Inflammatory macrophage treated with lipopolysaccharide for 1 hour (primary cell): ENCODE measurements around the gene ECI1.

Source experiments
- DNase-seq, 2 donors: peaks; one replicate each; pipeline ENCODE4 v3.0.0-alpha.2; 2020 to 2022

The ECI1 gene, protein sequence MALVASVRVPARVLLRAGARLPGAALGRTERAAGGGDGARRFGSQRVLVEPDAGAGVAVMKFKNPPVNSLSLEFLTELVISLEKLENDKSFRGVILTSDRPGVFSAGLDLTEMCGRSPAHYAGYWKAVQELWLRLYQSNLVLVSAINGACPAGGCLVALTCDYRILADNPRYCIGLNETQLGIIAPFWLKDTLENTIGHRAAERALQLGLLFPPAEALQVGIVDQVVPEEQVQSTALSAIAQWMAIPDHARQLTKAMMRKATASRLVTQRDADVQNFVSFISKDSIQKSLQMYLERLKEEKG

GRCh38 chr16:2251296-2252111, at the start of gene ECI1:
Gene ECI1 (minus strand): TSS chr16:2251587. CDS start chr16:2251566, 21 bp downstream.
- DNase-seq, result peak; percentile 92 to 96

DNA sequence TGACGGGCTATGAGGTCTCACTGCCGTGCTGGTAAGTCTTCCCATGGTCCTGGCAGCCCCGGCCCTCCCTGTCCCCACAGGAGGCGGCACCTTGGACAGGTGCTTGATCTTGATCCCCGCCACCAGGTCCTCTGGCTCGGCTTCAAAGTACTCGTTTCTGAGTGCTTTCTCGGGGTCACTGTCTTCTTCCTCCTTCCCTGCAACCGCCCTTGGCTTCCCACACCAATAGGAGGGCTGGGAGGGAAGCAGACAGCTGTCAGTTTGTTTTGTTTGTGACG, 48.5 kb upstream of the ECI1 start:
- no peak for DNase-seq

DNA sequence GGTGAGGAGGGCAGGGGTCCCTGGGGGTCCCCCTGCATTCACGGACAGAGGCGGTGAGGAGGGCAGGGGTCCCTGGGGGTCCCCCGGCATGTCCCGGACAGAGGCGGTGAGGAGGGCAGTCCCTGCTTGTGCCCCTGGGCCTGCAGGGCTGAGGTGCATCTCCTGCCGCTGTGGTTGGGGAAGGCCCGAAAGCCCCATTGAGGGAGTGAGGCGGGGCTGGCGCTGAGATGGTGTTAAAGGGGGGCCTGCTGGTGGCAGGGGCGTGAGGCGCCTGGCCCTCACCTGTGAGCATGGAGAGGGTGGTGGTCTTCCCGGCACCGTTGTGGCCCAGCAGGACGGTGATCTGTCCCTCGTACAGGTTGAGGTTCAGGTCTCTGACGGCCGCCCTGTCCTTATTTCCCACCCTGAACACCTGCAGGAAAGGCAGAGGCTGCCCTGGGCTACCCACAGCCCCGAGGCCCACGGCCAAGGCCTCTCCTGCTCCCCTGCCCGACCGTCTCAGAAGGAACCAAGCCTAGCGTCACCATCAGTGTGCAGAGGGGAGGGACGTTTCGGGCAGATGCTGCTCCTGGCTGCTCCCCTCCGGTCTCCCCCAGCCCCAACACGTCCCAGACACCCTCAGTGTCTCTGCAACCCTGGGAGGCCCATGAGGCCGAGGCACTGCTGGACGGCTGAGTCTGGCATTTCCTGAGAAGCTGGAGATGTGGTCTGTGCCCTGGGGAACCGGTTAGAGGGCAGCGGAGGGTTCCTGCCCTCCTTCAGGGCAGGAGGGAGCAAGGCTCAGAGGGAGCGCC, 47.9 kb upstream of the ECI1 start:
- no peak for DNase-seq

GRCh38 chr16:2298621-2299020, 47.2 kb upstream of the ECI1 start:
- DNase-seq, result no peak

GRCh38 chr16:2297506-2297860, 46.1 kb upstream of the ECI1 start:
- DNase-seq, result no peak

DNA sequence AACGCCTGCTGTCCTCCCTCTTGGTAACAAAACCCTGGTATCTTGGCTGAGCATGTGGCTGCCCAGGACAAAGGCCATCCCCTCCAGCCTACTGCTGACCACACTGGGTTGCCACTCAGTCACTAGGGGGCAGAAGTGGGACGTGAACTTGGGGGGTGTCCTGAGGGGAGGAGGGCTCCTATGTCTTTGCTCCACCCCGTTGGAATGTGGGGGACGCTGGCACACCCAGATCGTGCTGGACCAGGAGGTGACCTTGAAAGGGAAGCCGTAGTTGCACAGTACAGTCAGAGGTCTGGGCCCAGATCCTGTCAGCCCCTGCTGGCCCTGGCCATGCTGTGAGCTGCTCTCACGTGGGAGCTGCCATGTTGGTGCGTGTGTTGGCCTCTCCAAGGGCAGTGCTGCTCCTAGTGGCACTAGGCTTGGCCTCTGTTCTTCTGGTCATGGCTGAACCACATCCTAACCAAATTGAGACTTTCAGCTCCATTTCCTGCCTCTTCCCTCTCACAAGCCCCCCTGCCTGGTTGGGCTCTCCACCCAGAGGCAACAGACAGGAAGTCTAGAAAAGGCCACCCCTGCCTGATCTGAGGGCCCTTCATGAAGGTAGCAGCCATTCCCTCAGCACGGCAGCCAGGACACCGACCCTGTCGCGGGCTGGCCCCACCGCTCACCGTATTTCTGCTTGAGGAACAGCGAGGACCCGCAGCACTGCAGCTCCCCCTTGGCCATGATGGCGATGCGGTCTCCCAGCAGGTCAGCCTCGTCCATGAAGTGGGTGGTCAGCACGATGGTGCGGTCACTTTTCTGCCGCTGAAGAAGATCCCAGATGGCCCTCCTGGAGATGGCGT, 45.5 kb upstream of the ECI1 start:
- peak; percentile 25 to 40 for DNase-seq

DNA sequence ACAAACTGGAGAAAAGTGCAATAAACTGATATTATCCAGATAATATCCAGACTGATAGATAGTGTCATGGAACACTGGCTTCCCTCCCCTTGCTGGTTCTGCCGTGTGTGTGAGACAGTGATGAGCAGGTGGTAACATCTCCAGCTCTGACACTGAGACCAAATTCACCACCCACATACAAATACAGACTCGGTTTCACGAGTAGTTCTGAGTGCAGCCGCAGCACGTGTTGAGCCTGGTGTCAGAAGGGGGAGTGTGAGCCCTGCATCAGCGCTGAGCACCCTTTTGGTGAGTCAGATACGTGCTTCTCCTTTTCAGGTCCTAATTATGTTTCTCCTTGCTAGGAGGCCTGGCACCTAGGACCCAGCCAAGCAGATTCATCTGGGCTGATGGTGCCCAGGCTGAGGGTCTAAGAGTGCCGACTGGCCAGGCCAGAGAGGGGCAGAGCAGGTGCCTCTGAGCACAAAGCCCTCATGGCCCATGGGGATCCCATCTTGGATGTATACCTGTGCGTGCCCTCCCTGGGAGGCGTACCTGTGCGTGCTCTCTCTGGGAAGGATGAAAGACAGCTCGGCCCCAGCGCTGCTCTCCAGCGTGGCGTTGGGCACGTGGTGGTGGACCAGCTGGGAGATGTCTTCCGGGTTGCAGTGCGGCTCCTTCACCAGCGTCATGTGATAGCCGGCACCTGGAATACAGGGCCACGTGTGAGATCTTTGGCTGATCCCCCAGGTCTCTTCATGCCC, 43.8 kb upstream of the ECI1 start:
- peak in 1 of 2 donors; percentile 0 for DNase-seq

DNA sequence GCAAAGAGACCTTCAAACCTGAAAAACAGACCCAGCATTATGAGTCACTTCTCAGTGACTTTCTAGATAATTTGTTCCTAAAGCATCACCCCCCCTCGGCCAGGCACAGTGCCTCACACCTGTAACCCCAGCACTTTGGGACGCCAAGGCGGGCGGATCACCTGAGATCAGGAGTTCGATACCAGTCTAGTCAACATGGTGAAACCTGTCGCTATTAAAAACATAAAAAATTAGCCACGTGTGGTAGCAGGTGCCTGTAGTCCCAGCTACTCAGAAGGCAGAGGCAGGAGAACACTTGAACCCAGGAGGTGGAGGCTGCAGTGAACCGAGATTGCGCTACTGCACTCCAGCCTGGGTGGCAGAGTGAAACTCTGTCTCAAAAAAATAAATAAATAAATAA, 40.8 kb upstream of the ECI1 start:
- DNase-seq, result no peak

- no peak for DNase-seq
Measured at GRCh38 chr16:2289282-2289681, 37.9 kb upstream of the ECI1 start.

DNA sequence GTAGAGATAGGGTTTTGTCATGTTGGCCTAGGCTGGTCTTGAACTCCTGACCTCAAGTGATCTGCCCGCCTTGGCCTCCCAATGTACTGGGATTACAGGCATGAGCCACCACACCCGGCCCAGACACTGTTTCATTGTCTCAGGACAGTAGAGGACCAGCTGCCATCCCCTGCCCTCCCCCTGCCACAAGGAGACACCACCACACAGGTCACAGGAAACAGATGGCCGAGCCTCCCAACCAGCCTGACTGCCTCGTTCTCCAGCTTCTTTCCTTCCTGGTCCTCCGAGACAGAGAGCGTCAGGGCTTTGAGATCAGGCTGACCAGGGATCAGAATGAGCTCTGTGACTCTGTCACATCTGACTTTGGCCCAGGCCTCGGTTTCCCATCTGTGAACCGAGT, 37.3 kb upstream of the ECI1 start:
- no peak for DNase-seq

DNA sequence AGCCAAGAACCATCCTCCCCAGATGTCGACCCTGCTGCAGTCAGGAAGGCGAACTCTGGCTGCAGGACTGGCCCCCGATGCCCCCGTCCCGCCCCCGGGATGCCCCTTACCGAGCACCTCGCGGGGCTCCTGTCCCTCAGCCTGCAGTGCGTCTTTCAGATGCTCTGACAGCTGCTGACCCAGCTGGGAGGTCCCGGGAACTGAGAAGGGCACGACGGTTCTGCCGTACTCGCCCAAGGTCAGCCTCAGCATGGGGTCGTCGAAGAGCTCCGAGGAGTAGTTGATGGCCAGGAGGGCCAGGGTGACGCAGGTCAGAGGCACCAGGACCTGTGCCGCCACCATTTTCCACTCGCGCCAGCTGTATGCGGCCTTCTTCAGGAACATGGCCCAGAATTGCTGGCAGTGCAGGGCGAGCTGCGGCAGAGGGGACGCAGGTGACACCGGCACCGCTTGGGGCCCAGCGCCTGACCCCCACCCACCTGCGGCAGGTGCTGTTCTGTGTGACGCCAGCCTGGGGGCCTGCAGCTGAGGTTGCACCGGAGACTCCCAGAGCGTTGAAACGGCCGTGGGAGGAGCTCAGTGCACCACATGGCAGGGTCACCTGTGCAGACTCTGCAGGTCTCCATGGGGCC, 36.6 kb upstream of the ECI1 start:
- no peak for DNase-seq

- no peak for DNase-seq
Measured at GRCh38 chr16:2286550-2286949, 35.2 kb upstream of the ECI1 start.

GRCh38 chr16:2285731-2286191, 34.4 kb upstream of the ECI1 start:
- DNase-seq, result no peak

- DNase-seq, result no peak
Measured at GRCh38 chr16:2284797-2285576, 33.6 kb upstream of the ECI1 start.

DNA sequence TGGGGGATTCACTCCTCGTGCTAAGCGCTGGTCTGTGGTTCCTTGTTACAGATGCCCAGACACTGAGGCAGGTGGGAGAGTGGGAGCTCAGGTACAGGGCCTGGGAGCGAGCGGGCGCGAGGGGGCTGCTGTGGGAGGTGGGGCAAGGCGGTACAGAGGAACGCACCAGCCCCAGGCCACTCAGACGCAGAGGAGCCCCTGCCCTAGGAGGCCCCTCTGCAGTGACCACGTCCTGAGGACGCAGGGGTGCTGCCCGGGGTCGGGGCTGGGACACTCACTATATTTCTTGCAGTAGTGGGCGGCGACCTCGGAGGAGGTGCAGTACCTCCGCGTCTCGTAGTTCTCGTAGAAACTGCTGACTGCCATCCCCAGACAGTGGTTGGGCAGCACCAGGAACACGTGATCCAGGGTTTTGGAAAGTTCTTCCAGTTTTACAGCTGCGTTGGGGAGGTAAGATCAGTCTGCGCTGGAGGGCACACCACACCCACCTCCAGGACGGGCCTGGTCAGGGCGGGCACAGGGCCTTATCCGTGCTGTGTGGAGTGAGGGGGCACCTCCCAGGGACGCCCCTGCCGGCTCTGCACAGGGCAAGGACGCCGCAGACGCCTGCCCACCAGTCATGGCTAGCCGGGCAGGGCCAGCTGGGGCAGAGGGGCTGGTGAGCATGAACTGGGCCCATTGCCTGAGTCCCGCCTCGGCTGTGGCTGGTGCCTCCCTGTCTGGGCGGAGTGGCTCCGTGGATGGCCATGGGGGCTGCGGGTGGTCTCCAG, 32.8 kb upstream of the ECI1 start:
- DNase-seq, result no peak

DNA sequence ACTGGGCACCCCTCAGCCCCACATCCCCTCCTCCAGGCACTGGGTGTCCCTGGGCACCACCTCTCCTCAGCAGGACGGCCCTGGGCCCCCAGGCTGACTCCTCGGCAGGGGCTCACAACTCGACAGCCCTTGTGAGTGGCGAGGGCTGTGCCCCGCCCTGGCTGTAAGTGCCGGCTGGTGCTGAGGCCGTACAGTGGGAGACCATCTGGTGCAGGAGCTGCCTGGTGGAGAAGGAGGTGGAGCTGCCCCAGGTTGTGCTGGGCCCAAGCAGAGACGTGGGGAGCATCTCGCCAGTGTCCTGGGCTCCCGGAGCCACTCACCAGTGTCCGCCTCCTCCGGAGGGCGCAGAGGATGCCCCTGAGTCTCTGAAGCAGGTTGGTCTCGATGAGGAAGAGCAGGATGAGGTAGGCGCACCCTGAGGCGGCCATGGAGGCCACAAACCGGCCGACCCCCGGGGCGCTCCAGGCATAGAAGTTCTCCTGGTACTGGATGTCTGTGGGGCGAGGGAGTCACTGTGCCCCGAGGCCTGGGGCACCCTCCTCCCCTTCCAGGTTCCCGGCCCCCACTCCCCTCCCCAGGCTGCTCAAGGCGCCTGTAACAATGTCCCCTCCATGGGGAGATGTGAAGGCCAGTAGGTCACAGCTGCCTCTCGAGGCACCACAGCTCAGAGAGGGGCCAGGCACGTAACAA, 31.6 kb upstream of the ECI1 start:
- no peak for DNase-seq

DNA sequence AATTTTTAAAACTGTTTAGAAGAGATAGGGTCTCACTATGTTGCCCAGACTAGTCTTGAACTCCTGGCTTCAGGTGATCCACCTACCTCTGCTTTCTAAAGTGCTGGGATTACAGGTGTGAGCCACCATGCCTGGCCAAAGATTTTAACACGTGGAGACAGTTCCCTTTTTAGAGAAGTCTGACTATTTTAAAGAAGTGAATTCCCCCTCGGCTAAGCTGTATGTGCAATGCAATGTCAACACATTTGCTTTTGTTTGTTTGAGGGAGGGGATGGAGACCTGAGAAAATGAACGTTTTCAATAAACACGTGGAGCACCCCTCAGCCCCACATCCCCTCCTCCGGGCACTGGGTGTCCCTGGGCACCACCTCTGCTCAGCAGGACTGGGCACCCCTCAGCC, 30.9 kb upstream of the ECI1 start:
- DNase-seq, result no peak

DNA sequence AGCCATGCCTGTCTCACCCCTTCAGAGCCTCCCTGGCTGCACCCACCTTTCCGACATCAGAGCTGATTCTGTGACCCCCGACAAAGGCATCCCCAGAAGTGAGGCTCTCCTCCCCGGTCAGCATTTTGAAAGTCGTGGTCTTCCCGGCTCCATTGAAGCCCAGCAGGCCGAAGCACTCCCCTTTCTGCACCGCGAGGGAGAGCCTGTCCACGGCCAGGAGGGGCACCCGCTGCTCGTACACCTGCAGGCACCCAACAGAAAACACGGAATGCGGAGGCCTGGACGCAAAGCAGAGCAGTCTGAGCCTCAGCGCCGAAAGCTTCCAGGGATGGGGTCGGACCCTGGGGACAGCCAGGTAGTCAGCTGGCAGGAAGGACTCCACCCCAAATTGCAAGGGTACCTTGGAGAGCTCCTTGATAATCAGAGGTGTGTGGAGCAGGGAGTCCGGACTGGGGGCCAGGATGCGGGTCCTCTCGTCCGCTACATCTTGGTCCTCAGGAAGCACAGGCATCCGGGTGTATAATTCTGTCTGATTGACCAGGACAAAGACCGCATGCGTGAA, 29.7 kb upstream of the ECI1 start:
- no peak for DNase-seq

DNA sequence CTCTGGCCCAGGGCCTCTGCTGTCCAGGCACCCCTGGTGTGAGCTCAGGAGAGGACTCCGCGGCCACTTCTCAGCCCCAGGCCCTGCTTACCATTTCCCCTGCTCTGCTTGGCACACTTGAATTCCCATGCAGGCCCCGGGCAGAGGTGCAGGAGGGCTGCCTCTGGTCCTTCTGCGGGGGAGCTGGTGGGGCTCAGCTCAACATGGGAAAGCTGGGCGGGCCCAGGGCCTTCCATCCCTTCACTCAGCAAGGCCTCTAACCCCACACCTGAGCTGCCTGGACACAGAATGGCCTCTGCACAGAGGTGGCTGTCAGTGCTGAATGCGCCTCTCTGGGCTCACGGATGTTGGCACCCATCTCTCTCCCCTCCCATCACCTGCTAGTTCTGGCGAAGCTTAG, 29.1 kb upstream of the ECI1 start:
- no peak for DNase-seq
